ENCODE measurements around the gene FOXM1. TPM values are rescaled to one million over a fixed set of nuclear protein-coding genes. Genes with fewer than 3 reads are reported as not detected.

The FOXM1 gene
- total RNA-seq, 3 donors from 2014 or later: under 0.01 to 2.4 (median 0.44) TPM

- DNase-seq (ENCODE audit: low spot score in 2 of 2): no peak
- intact Hi-C loops (cut with DNase I; ENCODE audit: low total_unique reads): loop anchor here (10.0 kb wide), 1 partner anchor 629 kb away; no protein-coding TSS in a partner anchor
- H3K36me3 ChIP-seq: no peaks in the 10 kb centered on the region
- no peak for TF ChIP-seq POLR2A (IDR thresholded peaks at IDR 0.05)
- no peak for TF ChIP-seq CTCF (IDR thresholded peaks at IDR 0.05)
- no peaks in the 10 kb centered on the region for H3K27me3 ChIP-seq
- no peaks in the 10 kb centered on the region for H3K4me1 ChIP-seq
- H3K27ac ChIP-seq: no peak overlapping the region
- H3K4me3 ChIP-seq: no peak overlapping the region
- no peaks in the 10 kb centered on the region for H3K9me3 ChIP-seq
Measured at GRCh38 chr12:2855546-2855945, 21.4 kb downstream of the FOXM1 start.

- Histone ChIP-seq H3K27ac (no peak overlapping the region), H3K4me1 (no peaks in the 10 kb centered on the region), H3K27me3 (no peaks in the 10 kb centered on the region), H3K9me3 (no peaks in the 10 kb centered on the region), H3K4me3 (no peak overlapping the region), H3K36me3 (no peaks in the 10 kb centered on the region)
- intact Hi-C loops (cut with DNase I; ENCODE audit: low total_unique reads): loop anchor here (10.0 kb wide), 1 partner anchor 630 kb away; no protein-coding TSS in a partner anchor
- no peak for DNase-seq (ENCODE audit: low spot score in 2 of 2)
- TF ChIP-seq POLR2A (IDR thresholded peaks at IDR 0.05): no peak
- TF ChIP-seq CTCF (IDR thresholded peaks at IDR 0.05): no peak
- no peak for TF ChIP-seq POLR2AphosphoS5 (IDR thresholded peaks at IDR 0.05)
Measured at GRCh38 chr12:2854669-2855453, 22.1 kb downstream of the FOXM1 start.

- no peak overlapping the region for H3K4me3 ChIP-seq
- peak; percentile 45 to 80 for DNase-seq (ENCODE audit: low spot score in 2 of 2)
- H3K9me3 ChIP-seq: no peaks in the 10 kb centered on the region
- no peaks in the 10 kb centered on the region for H3K36me3 ChIP-seq
- no peaks in the 10 kb centered on the region for H3K4me1 ChIP-seq
- TF ChIP-seq CTCF (IDR thresholded peaks at IDR 0.05) (peak; percentile 31 to 69 (median 66)), POLR2A (IDR thresholded peaks at IDR 0.05) (no peak)
- H3K27me3 ChIP-seq: no peaks in the 10 kb centered on the region
- no peak overlapping the region for H3K27ac ChIP-seq
- intact Hi-C loops (cut with DNase I; ENCODE audit: low total_unique reads): loop anchor here (10.0 kb wide), 1 partner anchor 631 kb away; no protein-coding TSS in a partner anchor
Measured at GRCh38 chr12:2853626-2854025, 23.3 kb downstream of the FOXM1 start.

GRCh38 chr12:2851931-2852330 lies 25.0 kb downstream of the FOXM1 start:
- Histone ChIP-seq H3K4me1 (no peaks in the 10 kb centered on the region), H3K9me3 (no peaks in the 10 kb centered on the region), H3K27me3 (no peaks in the 10 kb centered on the region), H3K4me3 (no peak overlapping the region), H3K36me3 (no peaks in the 10 kb centered on the region), H3K27ac (no peak overlapping the region)
- no peak for DNase-seq (ENCODE audit: low spot score in 2 of 2)
- intact Hi-C loops (cut with DNase I; ENCODE audit: low total_unique reads): loop anchor here (10.0 kb wide), 1 partner anchor 633 kb away; no protein-coding TSS in a partner anchor
- TF ChIP-seq POLR2A (IDR thresholded peaks at IDR 0.05): no peak
- TF ChIP-seq POLR2AphosphoS5 (IDR thresholded peaks at IDR 0.05): no peak
- no peak for TF ChIP-seq CTCF (IDR thresholded peaks at IDR 0.05)

- intact Hi-C loops (cut with DNase I; ENCODE audit: low total_unique reads): no loop called here
- Histone ChIP-seq H3K36me3 (no peaks in the 10 kb centered on the region), H3K4me3 (no peak overlapping the region), H3K9me3 (no peaks in the 10 kb centered on the region), H3K27me3 (no peaks in the 10 kb centered on the region), H3K27ac (peak overlapping the region in 1 of 2 donors; percentile 38), H3K4me1 (no peaks in the 10 kb centered on the region)
- no peak for TF ChIP-seq POLR2A (IDR thresholded peaks at IDR 0.05)
- no peak for TF ChIP-seq POLR2AphosphoS5 (IDR thresholded peaks at IDR 0.05)
- TF ChIP-seq CTCF (IDR thresholded peaks at IDR 0.05): no peak
- DNase-seq (ENCODE audit: low spot score in 2 of 2): no peak
Measured at GRCh38 chr12:2845280-2845679, 31.7 kb downstream of the FOXM1 start.
